H9 (cell line): ENCODE data around the gene CFAP54. TPM values are rescaled to one million over a fixed set of nuclear protein-coding genes. Genes with fewer than 3 reads are reported as not detected.

Source experiments
- DNase-seq: peaks from one replicate; pipeline ENCODE4 v3.0.0-alpha.2; 2017
- H2AFZ ChIP-seq: one replicate; pipeline ENCODE4 v1.6.1; 2013; ENCODE audit warnings: mild to moderate bottlenecking, low read length, control low read depth, moderate library complexity
- H2AK5ac ChIP-seq: 2 replicates; pipeline ENCODE4 v1.6.1; 2013; ENCODE audit warnings: low read length, control low read depth, mixed read lengths; ENCODE audit not compliant: insufficient read length
- H2BK120ac ChIP-seq: one replicate; pipeline ENCODE4 v1.6.1; 2013; ENCODE audit warnings: low read depth, mild to moderate bottlenecking, low read length, control low read depth, inconsistent platforms; ENCODE audit not compliant: poor library complexity, severe bottlenecking
- H2BK12ac ChIP-seq: 2 replicates; pipeline ENCODE4 v1.6.1; 2013; ENCODE audit warnings: low read length, control low read depth, mixed read lengths, low read depth; ENCODE audit not compliant: insufficient read length
- H2BK15ac ChIP-seq: 2 replicates; pipeline ENCODE4 v1.6.1; 2013; ENCODE audit warnings: low read depth, low read length, control low read depth
- H2BK20ac ChIP-seq: one replicate; pipeline ENCODE4 v1.6.1; 2013; ENCODE audit warnings: low read depth, mild to moderate bottlenecking, low read length, control low read depth, inconsistent platforms; ENCODE audit not compliant: poor library complexity, severe bottlenecking
- H2BK5ac ChIP-seq: 2 replicates; pipeline ENCODE4 v1.6.1; 2013; ENCODE audit warnings: low read length, control low read depth, mixed read lengths; ENCODE audit not compliant: insufficient read length
- H3K14ac ChIP-seq: 2 replicates; pipeline ENCODE4 v1.6.1; 2013; ENCODE audit warnings: low read length, control low read depth; ENCODE audit not compliant: insufficient read depth
- H3K18ac ChIP-seq: 2 replicates; pipeline ENCODE4 v1.6.1; 2013; ENCODE audit warnings: low read depth, mild to moderate bottlenecking, mixed read lengths, low read length, control low read depth; ENCODE audit not compliant: insufficient read length
- H3K23ac ChIP-seq: 2 replicates; pipeline ENCODE4 v1.6.1; 2013; ENCODE audit warnings: low read length, control low read depth, mixed read lengths, low read depth; ENCODE audit not compliant: insufficient read length
- H3K23me2 ChIP-seq: 2 replicates; pipeline ENCODE4 v1.6.1; 2013; ENCODE audit warnings: low read depth, mild to moderate bottlenecking, mixed read lengths, low read length, control low read depth; ENCODE audit not compliant: insufficient read length, poor library complexity, severe bottlenecking
- H3K27ac ChIP-seq: 2 replicates; pipeline ENCODE4 v1.5.1; 2013; ENCODE audit warnings: low read length, control low read depth, mixed read lengths, low read depth; ENCODE audit not compliant: insufficient read length
- H3K27me3 ChIP-seq: 2 replicates; pipeline ENCODE4 v1.6.1; 2013; ENCODE audit warnings: low read length, control low read depth, inconsistent platforms; ENCODE audit not compliant: insufficient read depth
- H3K4ac ChIP-seq: 2 replicates; pipeline ENCODE4 v1.6.1; 2013; ENCODE audit warnings: low read depth, mild to moderate bottlenecking, control low read depth, inconsistent platforms, low read length, moderate library complexity
- H3K4me1 ChIP-seq: 2 replicates; pipeline ENCODE4 v1.6.1; 2013; ENCODE audit warnings: low read length, control low read depth, inconsistent platforms; ENCODE audit not compliant: insufficient read depth
- H3K4me2 ChIP-seq: 2 replicates; pipeline ENCODE4 v1.6.1; 2013; ENCODE audit warnings: low read length, control low read depth, mixed read lengths; ENCODE audit not compliant: insufficient read length, insufficient read depth
- H3K56ac ChIP-seq: 2 replicates; pipeline ENCODE4 v1.6.1; 2013; ENCODE audit warnings: low read depth, mild to moderate bottlenecking, mixed read lengths, low read length, control low read depth; ENCODE audit not compliant: insufficient read length
- H3K79me1 ChIP-seq: 2 replicates; pipeline ENCODE4 v1.6.1; 2013; ENCODE audit warnings: low read depth, mild to moderate bottlenecking, moderate library complexity, low read length, control low read depth, inconsistent platforms; ENCODE audit not compliant: insufficient read depth, poor library complexity, severe bottlenecking
- H3K79me2 ChIP-seq: 2 replicates; pipeline ENCODE4 v1.6.1; 2013; ENCODE audit warnings: low read length, control low read depth, inconsistent platforms; ENCODE audit not compliant: insufficient read depth
- H3K9ac ChIP-seq: 2 replicates; pipeline ENCODE4 v1.6.1; 2013; ENCODE audit warnings: low read length, control low read depth, mixed read lengths; ENCODE audit not compliant: insufficient read length; ENCODE audit errors: extremely low read depth
- H3K9me3 ChIP-seq: one replicate; pipeline ENCODE4 v1.6.1; 2013; ENCODE audit warnings: low read depth, low read length, inconsistent platforms; ENCODE audit not compliant: control insufficient read depth
- H3T11ph ChIP-seq: one replicate; pipeline ENCODE4 v1.6.1; 2013; ENCODE audit warnings: mild to moderate bottlenecking, low read length, control low read depth, inconsistent platforms
- H4K20me1 ChIP-seq: one replicate; pipeline ENCODE4 v1.6.1; 2013; ENCODE audit not compliant: control insufficient read depth, insufficient read length, insufficient read depth
- H4K5ac ChIP-seq: 2 replicates; pipeline ENCODE4 v1.6.1; 2013; ENCODE audit warnings: low read depth, mild to moderate bottlenecking, mixed read lengths, low read length, control low read depth; ENCODE audit not compliant: insufficient read length
- H4K8ac ChIP-seq: replicated peaks from 2 replicates; pipeline ENCODE4 v1.6.1; 2013; ENCODE audit warnings: low read length, control low read depth, mixed read lengths, low read depth; ENCODE audit not compliant: insufficient read length
- H4K91ac ChIP-seq: 2 replicates; pipeline ENCODE4 v1.6.1; 2013; ENCODE audit warnings: low read depth, mild to moderate bottlenecking, moderate library complexity, mixed read lengths, low read length, control low read depth; ENCODE audit not compliant: insufficient read length
- H3K27ac Mint-ChIP-seq, 3 experiments: 2 replicates in 2 of 3; 3 replicates in 1 of 3; pipeline ENCODE4 v1.8.0; 2020 to 2021; ENCODE audit warnings: mixed read lengths in 3 of 3, mild to moderate bottlenecking in 1 of 3, moderate library complexity in 1 of 3
- H3K27me3 Mint-ChIP-seq: 2 replicates; pipeline ENCODE4 v1.8.0; 2021; ENCODE audit warnings: low read depth, mild to moderate bottlenecking, moderate library complexity, mixed read lengths
- H3K36me3 Mint-ChIP-seq, 3 experiments: 2 replicates in 2 of 3; 3 replicates in 1 of 3; pipeline ENCODE4 v1.8.0; 2020 to 2021; ENCODE audit warnings: low read depth in 3 of 3, mixed read lengths in 3 of 3; ENCODE audit not compliant: insufficient read depth in 1 of 3
- H3K4me1 Mint-ChIP-seq, 2 experiments: 2 replicates each; pipeline ENCODE4 v1.8.0; 2020; ENCODE audit warnings: mixed read lengths in 2 of 2
- H3K4me3 Mint-ChIP-seq, 2 experiments: 2 replicates in 1 of 2; 3 replicates in 1 of 2; pipeline ENCODE4 v1.8.0; 2020 to 2021; ENCODE audit warnings: mild to moderate bottlenecking in 2 of 2, mixed read lengths in 2 of 2, moderate library complexity in 1 of 2
- H3K9me3 Mint-ChIP-seq, 2 experiments: 2 replicates in 1 of 2; 3 replicates in 1 of 2; pipeline ENCODE4 v1.8.0; 2020; ENCODE audit warnings: mild to moderate bottlenecking in 2 of 2, mixed read lengths in 2 of 2, moderate library complexity in 1 of 2
- CTCF ChIP-seq: fragments of 200-600 bp; sonication (generic); conservative IDR thresholded peaks from 3 replicates; pipeline ENCODE4 v1.8.0; 2021; ENCODE audit warnings: antibody characterized with exemption, mild to moderate bottlenecking
- WGBS: extraction: QIAGEN DNeasy Blood & Tissue Kit; methylation state at CpG from one replicate; pipeline ENCODE4 v1.1.7; 2013; ENCODE audit warnings: missing lambda C conversion rate, low lambda C conversion rate, mixed read lengths; ENCODE audit not compliant: insufficient read length; ENCODE audit errors: extremely low coverage; 5-methylcytosine and 5-hydroxymethylcytosine counted together
- total RNA-seq: library from RNA; stranded (reverse); gene quantifications from 2 replicates; pipeline ENCODE4 v1.2.1, GENCODE V29; 2021

CFAP54 gene
- total RNA-seq, 1 experiment from 2014 or later = 0.24 TPM

GRCh38 chr12:96864335-96864734 is 375.0 kb downstream of the CFAP54 start:
- Mint-ChIP-seq H3K27ac (no peak overlapping the region), H3K4me1 (peaks cover 7 to 8% of the 10 kb centered on the region in 2 experiments), H3K9me3 (no peaks in the 10 kb centered on the region), H3K4me3 (no peak overlapping the region), H3K36me3 (no peaks in the 10 kb centered on the region), H3K27me3 (no peaks in the 10 kb centered on the region)
- no peak overlapping the region for H3K14ac ChIP-seq
- no peak overlapping the region for H3K56ac ChIP-seq
- no peak overlapping the region for H2BK20ac ChIP-seq
- no peak overlapping the region for H2BK5ac ChIP-seq
- no peak overlapping the region for H3K9ac ChIP-seq
- H2BK12ac ChIP-seq = no peak overlapping the region
- DNase-seq = no peak
- no CpG with 5 or more reads among the region's 4 CpGs for WGBS
- no peak overlapping the region for H3K4ac ChIP-seq
- no peak overlapping the region for H4K5ac ChIP-seq
- H2BK15ac ChIP-seq = no peak overlapping the region
- H3K4me2 ChIP-seq = no peak overlapping the region
- no peak overlapping the region for H2AFZ ChIP-seq
- no peak overlapping the region for H3T11ph ChIP-seq
- H3K18ac ChIP-seq = no peak overlapping the region
- no peaks in the 10 kb centered on the region for H3K4me1 ChIP-seq
- TF ChIP-seq CTCF = no peak
- H3K9me3 ChIP-seq = no peaks in the 10 kb centered on the region
- H2BK120ac ChIP-seq = no peak overlapping the region
- H3K23ac ChIP-seq = no peak overlapping the region
- H2AK5ac ChIP-seq = no peak overlapping the region
- H4K20me1 ChIP-seq = no peaks in the 10 kb centered on the region
- H3K27ac ChIP-seq = no peak overlapping the region
- H4K8ac ChIP-seq = no peak overlapping the region
- H3K27me3 ChIP-seq = no peaks in the 10 kb centered on the region
- H3K23me2 ChIP-seq = no peaks in the 10 kb centered on the region
- H3K79me2 ChIP-seq = no peaks in the 10 kb centered on the region
- no peak overlapping the region for H4K91ac ChIP-seq
- no peaks in the 10 kb centered on the region for H3K79me1 ChIP-seq
